OCI-LY7 (cell line): Measurements from ENCODE around the gene DIP2C.
"Not testable (repeated sequence)": the region's sequence is repeated elsewhere in the genome, so short reads cannot be mapped to it uniquely, and the experiment has no call there.

ENCODE experiments used
- CTCF ChIP-seq: fragments of 200-600 bp; sonication (generic); conservative IDR thresholded peaks from 2 replicates; pipeline ENCODE4 v1.5.1; 2014; ENCODE audit warnings: mild to moderate bottlenecking, antibody characterized with exemption, low read length, moderate library complexity, mixed read lengths
- EZH2phosphoT487 ChIP-seq: fragments of 200-600 bp; sonication (generic); IDR thresholded peaks from 2 replicates; pipeline ENCODE4 v1.6.1; 2018; ENCODE audit warnings: low read depth, borderline replicate concordance, mild to moderate bottlenecking, mixed run types, antibody characterized with exemption, low read length, moderate library complexity, mixed read lengths

GRCh38 chr10:449331-449730 lies 240.1 kb downstream of the DIP2C start:
- TF ChIP-seq CTCF, EZH2phosphoT487: not testable (repeated sequence)
